HepG2 (cell line): ENCODE data around the gene FAM156A. TPM values are rescaled to one million over a fixed set of nuclear protein-coding genes. Genes with fewer than 3 reads are reported as not detected.

Experiments used
- AHDC1 ChIP-seq: sonication (generic); formaldehyde crosslinking; IDR thresholded peaks from 2 replicates; pipeline ENCODE4 v1.5.1; 2020; ENCODE audit warnings: mild to moderate bottlenecking, missing genetic modification reagents, borderline replicate concordance
- DMAP1 ChIP-seq: IDR thresholded peaks from 2 replicates; pipeline ENCODE4 v1.6.1; 2016
- EZH2 ChIP-seq: conservative IDR thresholded peaks from 2 replicates; pipeline ENCODE4 v1.6.1; 2012; ENCODE audit warnings: mild to moderate bottlenecking, low read depth, low read length, moderate library complexity
- GTF3A ChIP-seq: sonication (generic); formaldehyde crosslinking; conservative IDR thresholded peaks from 2 replicates; pipeline ENCODE4 v1.4.0; 2020; ENCODE audit warnings: mild to moderate bottlenecking, missing genetic modification reagents
- JARID2 ChIP-seq: sonication (generic); formaldehyde crosslinking; IDR thresholded peaks from 2 replicates; pipeline ENCODE4 v1.8.1; 2023; ENCODE audit warnings: missing genetic modification reagents, inconsistent platforms; ENCODE audit not compliant: insufficient replicate concordance
- MEIS1 ChIP-seq: sonication (generic); formaldehyde crosslinking; IDR thresholded peaks from 2 replicates; pipeline ENCODE4 v1.9.0; 2021; ENCODE audit warnings: mild to moderate bottlenecking, missing genetic modification reagents, moderate library complexity, borderline replicate concordance
- PHF20 ChIP-seq: sonication (generic); formaldehyde crosslinking; IDR thresholded peaks from 2 replicates; pipeline ENCODE4 v1.5.0; 2020; ENCODE audit warnings: mild to moderate bottlenecking, missing genetic modification reagents
- POLR2AphosphoS2 ChIP-seq: IDR thresholded peaks from 2 replicates; pipeline ENCODE4 v1.6.1; 2011; ENCODE audit warnings: low read depth, low read length, improper control_type of control experiment
- TOE1 ChIP-seq: sonication (generic); formaldehyde crosslinking; IDR thresholded peaks from 2 replicates; pipeline ENCODE4 v1.4.0; 2020; ENCODE audit warnings: mild to moderate bottlenecking, missing genetic modification reagents
- ZBTB39 ChIP-seq: sonication (generic); formaldehyde crosslinking; IDR thresholded peaks from 2 replicates; pipeline ENCODE4 v1.5.0; 2020; ENCODE audit warnings: missing genetic modification reagents
- ZNF335 ChIP-seq: sonication (generic); formaldehyde crosslinking; IDR thresholded peaks from 2 replicates; pipeline ENCODE4 v1.4.0; 2020; ENCODE audit warnings: missing genetic modification reagents
- ZNF34 ChIP-seq: sonication (generic); formaldehyde crosslinking; IDR thresholded peaks from 2 replicates; pipeline ENCODE4 v1.4.0; 2020; ENCODE audit warnings: mild to moderate bottlenecking, missing genetic modification reagents, borderline replicate concordance
- ZNF691 ChIP-seq: sonication (generic); formaldehyde crosslinking; IDR thresholded peaks from 2 replicates; pipeline ENCODE4 v1.4.0; 2020; ENCODE audit warnings: missing genetic modification reagents, low read depth, mild to moderate bottlenecking, borderline replicate concordance
- ZNF710 ChIP-seq: sonication (generic); formaldehyde crosslinking; IDR thresholded peaks from 2 replicates; pipeline ENCODE4 v1.5.0; 2020; ENCODE audit warnings: mild to moderate bottlenecking, missing genetic modification reagents, borderline replicate concordance
- ZNF800 ChIP-seq: sonication (generic); formaldehyde crosslinking; IDR thresholded peaks from 2 replicates; pipeline ENCODE4 v1.4.0; 2020; ENCODE audit warnings: missing genetic modification reagents
- polyA plus RNA-seq, 8 experiments: library from polyadenylated mRNA; depleted of rRNA in 3 of 8; stranded (reverse) in 7 of 8; unstranded in 1 of 8; fragments of >200 nt; fragmentation: Illumina TruSeq in 4 of 8; extraction: Trizol in 4 of 8; gene quantifications; 2 replicates each; pipeline versions ENCODE4 v1.2.1 to v1.2.3, GENCODE V29; 2011 to 2016; ENCODE audit warnings: low read depth in 4 of 8, missing spikeins in 1 of 8, mixed read lengths in 1 of 8; ENCODE audit not compliant: insufficient read depth in 1 of 8
- total RNA-seq, 5 experiments: library from RNA; depleted of rRNA; stranded (reverse); fragments of >200 nt; fragmentation: Illumina TruSeq; extraction: Trizol; gene quantifications; 2 replicates each; pipeline ENCODE4 v1.2.3, GENCODE V29; 2016; ENCODE audit warnings: low read depth in 1 of 5

Gene FAM156A
- total and polyA plus RNA-seq, 2 of the 13 experiments (the other 11 are each of a cell fraction or from before 2014, with no cell fraction given) = 15.4 to 53.8 TPM

- TF ChIP-seq EZH2 (no peak), DMAP1 (CRISPR knock-in tag) (peak; percentile 21; the same call in 1 of the 2 replicates), GTF3A (CRISPR knock-in tag) (no peak), MEIS1 (CRISPR knock-in tag) (no peak), ZNF335 (CRISPR knock-in tag) (no peak), ZBTB39 (CRISPR knock-in tag) (no peak), JARID2 (no peak), ZNF34 (no peak), ZNF710 (CRISPR knock-in tag) (no peak; the same call in 1 of the 2 replicates), AHDC1 (peak; percentile 42; the same call in 1 of the 2 replicates), ZNF800 (CRISPR knock-in tag) (no peak), ZNF691 (no peak; the same call in 1 of the 2 replicates), TOE1 (CRISPR knock-in tag) (peak; percentile 54; the same call in 1 of the 2 replicates), POLR2AphosphoS2 (no peak), PHF20 (CRISPR knock-in tag) (peak; percentile 67)
Measured at GRCh38 chrX:52934704-52935469, 23.4 kb downstream of the FAM156A start (continued).
